Measurements from ENCODE around the gene F2RL3. TPM values are rescaled to one million over a fixed set of nuclear protein-coding genes. Genes with fewer than 3 reads are reported as not detected.
"Not testable (repeated sequence)": the region's sequence is repeated elsewhere in the genome, so short reads cannot be mapped to it uniquely, and the experiment has no call there.

F2RL3 gene
- polyA plus RNA-seq, 1 donor (not counting 4 experiments of a cell fraction or from before 2014, with no cell fraction given), result not detected

DNA sequence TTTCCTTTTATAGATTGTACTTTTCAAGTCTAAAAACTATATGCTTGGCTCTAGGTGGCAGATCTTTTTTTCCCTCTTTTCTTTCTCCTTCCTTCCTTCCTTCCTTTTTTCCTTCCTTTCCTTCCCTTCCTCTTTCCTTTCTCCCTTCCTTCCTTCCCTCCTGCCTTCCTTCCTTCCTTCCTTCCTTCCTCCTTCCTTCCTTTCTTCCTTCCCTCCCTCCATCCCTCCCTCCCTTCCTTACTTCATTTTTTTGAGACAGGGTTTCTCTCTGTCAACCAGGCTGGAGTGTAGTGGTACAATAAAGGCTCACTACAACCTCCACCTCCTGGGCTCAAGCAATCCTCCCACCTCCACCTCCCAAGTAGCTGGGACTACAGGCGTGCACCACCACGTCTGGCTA, 48.1 kb downstream of the F2RL3 start:
- no peak overlapping the region for H3K4me3 ChIP-seq (ENCODE audit: control insufficient read depth in 2 of 3, extremely low read depth in 1 of 3, insufficient read depth in 2 of 3, low read depth in 1 of 3, low read length in 3 of 3)
- DNase-seq (ENCODE audit: low read depth, low spot score), result no peak
- no peaks in the 10 kb centered on the region for H4K20me1 ChIP-seq (ENCODE audit: control insufficient read depth, extremely low read depth, insufficient read depth, low read length)
- no peak overlapping the region for H3K27ac ChIP-seq (ENCODE audit: control insufficient read depth, insufficient read depth, low read length)
- no peak for TF ChIP-seq CTCF (optimal IDR thresholded peaks at IDR 0.05 in 1 of 3, IDR thresholded peaks at IDR 0.05 in 1 of 3, conservative IDR thresholded peaks at IDR 0.05 in 1 of 3; ENCODE audit: extremely low read depth in 1 of 3, insufficient read depth in 2 of 3, low read length in 3 of 3)
- no peak for TF ChIP-seq EZH2 (IDR thresholded peaks at IDR 0.05; ENCODE audit: low read length)
- H3K79me2 ChIP-seq (ENCODE audit: control insufficient read depth, insufficient read depth, low read length), result no peaks in the 10 kb centered on the region
- H3K9me1 ChIP-seq (ENCODE audit: control insufficient read depth, extremely low read depth, insufficient read depth, low read length), result no peaks in the 10 kb centered on the region
- dilution Hi-C loops (cut with MboI; ENCODE audit: extremely low pct_ligation_motif_present, low sequenced_read_pairs), result no loop called here
- no peak overlapping the region for H2AFZ ChIP-seq (ENCODE audit: control insufficient read depth, low read length)
- no peaks in the 10 kb centered on the region for H3K9me3 ChIP-seq (ENCODE audit: control insufficient read depth, low read depth, low read length)
- no peak for FAIRE-seq
- H3K36me3 ChIP-seq (ENCODE audit: control insufficient read depth in 2 of 2, extremely low read depth in 1 of 2, insufficient read depth in 2 of 2, low read length in 2 of 2), result no peaks in the 10 kb centered on the region
- H3K4me1 ChIP-seq (ENCODE audit: control insufficient read depth, extremely low read depth, insufficient read depth, low read length), result no peaks in the 10 kb centered on the region
- no peaks in the 10 kb centered on the region for H3K27me3 ChIP-seq (ENCODE audit: control insufficient read depth, extremely low read depth, insufficient read depth, low read length)
- no peak overlapping the region for H3K9ac ChIP-seq (ENCODE audit: control insufficient read depth, extremely low read depth, insufficient read depth, low read length)
- H3K4me2 ChIP-seq (ENCODE audit: control insufficient read depth, extremely low read depth, insufficient read depth, low read depth, low read length), result no peak overlapping the region

- H3K4me1 ChIP-seq (ENCODE audit: control insufficient read depth, extremely low read depth, insufficient read depth, low read length); H3K9me1 ChIP-seq (ENCODE audit: control insufficient read depth, extremely low read depth, insufficient read depth, low read length); FAIRE-seq; DNase-seq (ENCODE audit: low read depth, low spot score); H3K4me2 ChIP-seq (ENCODE audit: control insufficient read depth, extremely low read depth, insufficient read depth, low read depth, low read length); H2AFZ ChIP-seq (ENCODE audit: control insufficient read depth, low read length); H3K9ac ChIP-seq (ENCODE audit: control insufficient read depth, extremely low read depth, insufficient read depth, low read length); dilution Hi-C loops (cut with MboI; ENCODE audit: extremely low pct_ligation_motif_present, low sequenced_read_pairs); H3K79me2 ChIP-seq (ENCODE audit: control insufficient read depth, insufficient read depth, low read length); H3K27me3 ChIP-seq (ENCODE audit: control insufficient read depth, extremely low read depth, insufficient read depth, low read length); H3K9me3 ChIP-seq (ENCODE audit: control insufficient read depth, low read depth, low read length); H3K4me3 ChIP-seq (ENCODE audit: control insufficient read depth in 2 of 3, extremely low read depth in 1 of 3, insufficient read depth in 2 of 3, low read depth in 1 of 3, low read length in 3 of 3); H3K27ac ChIP-seq (ENCODE audit: control insufficient read depth, insufficient read depth, low read length); H3K36me3 ChIP-seq (ENCODE audit: control insufficient read depth in 2 of 2, extremely low read depth in 1 of 2, insufficient read depth in 2 of 2, low read length in 2 of 2); H4K20me1 ChIP-seq (ENCODE audit: control insufficient read depth, extremely low read depth, insufficient read depth, low read length): not testable (repeated sequence)
These were observed 49.0 kb downstream of the F2RL3 start for GRCh38 chr19:16937796-16938195.

DNA sequence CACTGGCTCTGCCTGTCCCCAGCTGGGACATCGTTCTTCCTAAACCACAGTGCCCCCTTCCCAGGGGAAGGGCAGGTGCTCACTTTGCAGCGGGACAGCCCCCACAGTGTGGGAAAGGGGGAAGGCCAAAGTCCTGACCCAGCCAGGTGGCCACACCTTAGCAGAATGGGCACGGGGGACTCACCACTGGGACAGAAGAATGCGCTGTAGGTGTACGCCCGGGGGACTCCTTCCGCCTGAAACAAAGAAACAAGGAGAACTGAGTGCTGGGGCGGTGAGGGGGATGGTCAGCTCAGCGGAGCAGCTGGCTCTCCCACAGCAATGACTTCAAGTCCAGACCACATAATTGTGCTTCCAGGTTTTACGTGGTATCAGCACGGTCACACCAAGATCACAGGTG, 49.4 kb downstream of the F2RL3 start:
- Histone ChIP-seq H3K79me2 (ENCODE audit: control insufficient read depth, insufficient read depth, low read length) (no peaks in the 10 kb centered on the region), H3K27ac (ENCODE audit: control insufficient read depth, insufficient read depth, low read length) (no peak overlapping the region), H2AFZ (ENCODE audit: control insufficient read depth, low read length) (no peak overlapping the region), H3K4me2 (ENCODE audit: control insufficient read depth, extremely low read depth, insufficient read depth, low read depth, low read length) (no peak overlapping the region), H3K4me3 (ENCODE audit: control insufficient read depth in 2 of 3, extremely low read depth in 1 of 3, insufficient read depth in 2 of 3, low read depth in 1 of 3, low read length in 3 of 3) (no peak overlapping the region), H3K4me1 (ENCODE audit: control insufficient read depth, extremely low read depth, insufficient read depth, low read length) (no peaks in the 10 kb centered on the region), H3K36me3 (ENCODE audit: control insufficient read depth in 2 of 2, extremely low read depth in 1 of 2, insufficient read depth in 2 of 2, low read length in 2 of 2) (no peaks in the 10 kb centered on the region), H3K27me3 (ENCODE audit: control insufficient read depth, extremely low read depth, insufficient read depth, low read length) (no peaks in the 10 kb centered on the region), H3K9ac (ENCODE audit: control insufficient read depth, extremely low read depth, insufficient read depth, low read length) (no peak overlapping the region), H3K9me1 (ENCODE audit: control insufficient read depth, extremely low read depth, insufficient read depth, low read length) (no peaks in the 10 kb centered on the region), H3K9me3 (ENCODE audit: control insufficient read depth, low read depth, low read length) (no peaks in the 10 kb centered on the region), H4K20me1 (ENCODE audit: control insufficient read depth, extremely low read depth, insufficient read depth, low read length) (no peaks in the 10 kb centered on the region)
- FAIRE-seq (no peak), DNase-seq (ENCODE audit: low read depth, low spot score) (no peak)
- TF ChIP-seq EZH2 (IDR thresholded peaks at IDR 0.05; ENCODE audit: low read length) (no peak), CTCF (optimal IDR thresholded peaks at IDR 0.05 in 1 of 3, IDR thresholded peaks at IDR 0.05 in 1 of 3, conservative IDR thresholded peaks at IDR 0.05 in 1 of 3; ENCODE audit: extremely low read depth in 1 of 3, insufficient read depth in 2 of 3, low read length in 3 of 3) (no peak)
- dilution Hi-C loops (cut with MboI; ENCODE audit: extremely low pct_ligation_motif_present, low sequenced_read_pairs), result no loop called here

DNA sequence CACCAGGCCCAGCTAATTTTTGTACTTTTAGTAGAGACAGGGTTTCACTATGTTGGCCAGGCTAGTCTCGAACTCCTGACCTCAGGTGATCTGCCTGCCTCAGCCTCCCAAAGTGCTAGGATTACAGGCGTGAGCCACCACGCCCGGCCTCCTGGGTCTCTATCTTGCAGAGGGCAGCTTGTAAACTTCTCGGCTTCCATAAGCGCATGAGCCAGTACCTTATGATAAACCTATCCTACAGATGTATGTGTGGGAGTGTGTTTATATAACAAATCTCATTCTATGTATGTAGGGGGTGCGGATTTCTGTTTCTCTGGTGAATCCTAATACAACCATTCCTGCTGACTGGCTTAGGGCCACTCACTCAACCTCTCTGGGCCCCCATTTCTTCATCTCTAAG, 51.3 kb downstream of the F2RL3 start:
- H3K9me3 ChIP-seq (ENCODE audit: control insufficient read depth, low read depth, low read length); H3K4me2 ChIP-seq (ENCODE audit: control insufficient read depth, extremely low read depth, insufficient read depth, low read depth, low read length); dilution Hi-C loops (cut with MboI; ENCODE audit: extremely low pct_ligation_motif_present, low sequenced_read_pairs); H3K36me3 ChIP-seq (ENCODE audit: control insufficient read depth in 2 of 2, extremely low read depth in 1 of 2, insufficient read depth in 2 of 2, low read length in 2 of 2); H3K27me3 ChIP-seq (ENCODE audit: control insufficient read depth, extremely low read depth, insufficient read depth, low read length); H2AFZ ChIP-seq (ENCODE audit: control insufficient read depth, low read length); H3K4me3 ChIP-seq (ENCODE audit: control insufficient read depth in 2 of 3, extremely low read depth in 1 of 3, insufficient read depth in 2 of 3, low read depth in 1 of 3, low read length in 3 of 3); H3K9ac ChIP-seq (ENCODE audit: control insufficient read depth, extremely low read depth, insufficient read depth, low read length); H3K4me1 ChIP-seq (ENCODE audit: control insufficient read depth, extremely low read depth, insufficient read depth, low read length); FAIRE-seq; H3K27ac ChIP-seq (ENCODE audit: control insufficient read depth, insufficient read depth, low read length); DNase-seq (ENCODE audit: low read depth, low spot score); H3K79me2 ChIP-seq (ENCODE audit: control insufficient read depth, insufficient read depth, low read length); H3K9me1 ChIP-seq (ENCODE audit: control insufficient read depth, extremely low read depth, insufficient read depth, low read length); H4K20me1 ChIP-seq (ENCODE audit: control insufficient read depth, extremely low read depth, insufficient read depth, low read length): not testable (repeated sequence)

Data from keratinocyte (primary cell).